ENCODE data around the gene ROGDI. TPM values are rescaled to one million over a fixed set of nuclear protein-coding genes. Genes with fewer than 3 reads are reported as not detected.

Gene ROGDI, protein sequence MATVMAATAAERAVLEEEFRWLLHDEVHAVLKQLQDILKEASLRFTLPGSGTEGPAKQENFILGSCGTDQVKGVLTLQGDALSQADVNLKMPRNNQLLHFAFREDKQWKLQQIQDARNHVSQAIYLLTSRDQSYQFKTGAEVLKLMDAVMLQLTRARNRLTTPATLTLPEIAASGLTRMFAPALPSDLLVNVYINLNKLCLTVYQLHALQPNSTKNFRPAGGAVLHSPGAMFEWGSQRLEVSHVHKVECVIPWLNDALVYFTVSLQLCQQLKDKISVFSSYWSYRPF
- 21.1 and 46.6 TPM in 2 replicates for total RNA-seq
- polyA plus RNA-seq (2012): 32.4 TPM

DNA sequence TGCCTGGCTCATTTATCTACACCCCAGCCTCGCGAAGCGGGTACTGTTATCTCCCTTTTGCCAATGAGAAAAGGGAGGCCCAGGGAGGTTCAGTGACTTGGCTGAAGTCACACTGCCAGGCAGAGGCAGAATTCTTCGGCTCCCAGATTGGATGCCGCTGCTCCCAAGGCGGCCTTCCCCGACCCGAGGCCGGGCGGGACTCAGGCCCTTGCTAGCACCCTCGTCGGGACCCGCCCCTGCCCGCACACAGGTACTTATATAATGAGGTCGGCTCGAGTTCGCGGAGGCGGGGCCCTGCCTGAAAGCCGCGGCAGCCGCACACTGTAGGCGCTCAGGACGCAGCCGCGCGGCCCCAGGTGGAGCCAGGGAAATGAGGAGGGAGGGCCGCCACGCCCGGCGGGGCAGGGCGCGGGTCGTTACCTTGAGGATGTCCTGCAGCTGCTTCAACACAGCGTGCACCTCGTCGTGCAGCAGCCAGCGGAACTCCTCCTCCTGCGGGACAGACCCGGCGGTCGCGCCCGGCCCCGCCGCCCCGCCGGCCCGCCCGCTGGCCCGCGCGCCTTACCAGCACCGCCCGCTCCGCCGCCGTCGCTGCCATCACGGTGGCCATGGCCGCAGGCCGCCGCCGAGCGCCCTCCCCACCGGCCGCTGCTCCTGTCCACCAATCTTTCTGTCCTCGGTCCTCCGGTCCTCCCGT is at the start of gene ROGDI:
Gene ROGDI, minus strand, starts transcription at position 672 of the 697 bp plus-strand sequence. Its CDS starts 62 bp downstream, at position 610.
- peak; percentile 32 for DNase-seq (ENCODE audit: low read depth)

DNA sequence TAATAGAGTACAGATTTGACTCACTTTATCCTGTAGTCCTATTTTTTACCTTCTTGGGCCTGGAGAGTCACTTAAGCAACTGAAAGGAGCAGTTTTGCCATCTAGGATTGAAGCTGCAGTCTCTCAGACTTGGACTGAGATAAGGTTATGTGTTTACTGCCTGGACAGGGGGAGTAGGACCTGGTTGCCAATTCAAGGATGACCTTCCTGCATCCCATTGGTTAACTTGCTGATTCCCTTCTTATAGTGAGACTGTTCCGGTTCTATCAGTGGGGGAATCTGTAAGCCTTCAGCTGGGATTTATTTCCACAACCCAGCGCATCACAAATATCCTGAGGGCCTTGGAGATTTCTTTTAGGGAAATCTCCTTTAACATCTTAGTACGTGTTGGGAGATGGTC is 47.8 kb upstream of the ROGDI start:
- no peak for DNase-seq (ENCODE audit: low read depth)

DNA sequence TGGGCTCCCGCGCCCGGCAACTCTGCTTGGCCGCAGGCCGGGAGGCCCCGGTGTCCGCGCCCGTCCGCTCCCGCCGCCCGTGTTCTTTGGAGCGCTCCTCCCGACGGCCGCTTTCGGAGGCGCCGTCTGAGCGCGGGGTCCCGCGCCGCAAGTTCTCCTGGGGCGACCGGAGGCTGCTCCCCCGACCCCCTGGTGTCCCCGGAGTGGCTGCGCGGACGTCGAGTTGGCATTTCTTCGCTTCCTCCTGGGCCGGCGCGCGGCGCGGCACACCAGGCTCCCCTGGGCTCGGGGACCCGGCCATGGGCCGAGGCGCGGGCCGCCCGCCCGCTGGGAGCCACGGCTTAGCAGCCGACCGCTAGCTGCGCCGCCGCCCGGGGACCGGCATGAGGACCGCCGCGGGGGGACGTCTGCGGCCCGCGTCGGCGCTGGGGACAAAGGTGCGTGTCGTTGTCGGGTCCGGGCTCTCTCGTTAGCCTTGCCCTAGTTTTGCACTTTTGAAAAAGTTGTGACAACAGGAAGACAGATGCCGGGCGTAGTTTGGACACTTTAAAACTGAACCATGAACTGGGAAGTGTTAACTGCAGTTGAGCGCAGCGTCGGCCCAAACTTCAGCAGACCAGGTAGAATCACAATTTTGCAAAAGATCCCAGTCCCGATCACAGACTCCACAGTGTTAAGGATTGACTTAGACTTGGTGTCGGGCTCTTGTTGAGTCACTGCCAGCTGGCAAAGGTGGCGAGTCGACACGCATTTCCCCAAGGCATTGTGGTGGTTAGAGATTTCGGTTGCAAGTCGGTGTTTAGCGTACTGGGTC is 45.5 kb upstream of the ROGDI start:
- peak; percentile 73 for DNase-seq (ENCODE audit: low read depth)

DNA sequence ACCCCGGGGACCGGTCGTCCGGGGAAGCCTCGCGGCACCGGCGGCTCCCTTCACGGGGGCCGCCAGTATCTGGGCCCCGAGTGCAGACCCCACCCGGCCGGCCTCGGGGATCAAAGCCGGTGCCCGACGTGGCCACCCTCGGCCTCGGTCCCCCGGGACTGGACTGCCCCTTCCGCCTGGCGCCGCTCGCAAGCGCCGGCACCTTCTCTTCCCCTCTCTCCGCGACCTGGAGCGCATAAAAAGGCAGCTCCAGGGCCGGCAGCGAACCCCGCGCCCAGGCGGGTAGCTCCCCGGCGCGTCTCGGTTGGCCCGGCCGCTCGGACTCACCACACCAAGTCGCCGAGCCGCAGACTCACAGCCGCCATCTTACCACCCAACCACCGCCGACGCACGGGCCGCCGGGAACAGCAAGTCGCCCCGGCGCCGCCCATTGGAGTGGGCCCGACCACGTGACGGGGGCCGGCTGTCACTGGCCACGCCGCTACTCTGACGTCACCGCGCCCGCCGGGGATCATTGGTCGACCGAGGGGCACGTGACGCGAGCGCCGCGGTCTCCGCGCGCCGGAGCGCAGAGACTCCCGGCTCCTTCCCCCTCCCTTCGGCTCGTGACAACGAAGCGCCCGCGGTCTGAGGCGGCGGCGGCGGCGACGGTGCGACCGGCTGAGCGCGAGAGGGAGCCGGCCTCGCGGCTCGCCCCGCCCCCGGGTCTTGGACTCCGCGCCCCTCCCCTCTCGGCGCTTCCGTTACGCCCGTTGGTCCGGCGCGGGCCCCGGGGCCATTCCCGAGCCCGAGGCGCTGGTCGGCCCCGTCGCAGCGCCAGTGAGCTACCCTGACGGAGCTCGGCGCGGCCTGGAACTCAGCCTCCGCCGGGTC is 44.7 kb upstream of the ROGDI start, which contains the start of the genes GLYR1 and UBN1:
Gene GLYR1, minus strand, starts transcription at position 388 of the 873 bp plus-strand sequence. Its CDS starts 23 bp downstream, at position 365.
Gene UBN1, plus strand, starts transcription at position 581 of the 873 bp plus-strand sequence. CDS start 5,437 bp downstream, outside the sequence.
- peak; percentile 98 for DNase-seq (ENCODE audit: low read depth)

DNA sequence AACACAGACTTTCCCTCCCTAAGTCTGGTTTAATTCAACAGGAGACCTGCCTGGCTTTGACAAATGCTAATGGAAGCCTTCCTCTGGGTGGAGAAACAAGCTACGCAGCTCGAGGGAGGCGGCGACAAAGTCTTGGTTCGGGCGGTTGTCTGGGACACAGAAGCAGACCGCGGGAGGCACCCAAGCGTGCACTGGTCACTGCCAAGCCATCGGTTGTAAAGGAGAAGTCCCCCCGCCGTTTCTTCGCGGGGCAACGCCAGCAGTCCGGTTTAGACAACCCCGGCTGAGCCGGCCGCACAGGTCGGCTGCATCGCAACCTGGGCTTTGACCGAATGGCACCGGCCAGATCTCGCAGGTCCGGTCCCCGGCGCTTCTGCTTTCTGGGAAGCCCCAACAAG is 44.1 kb upstream of the ROGDI start:
- DNase-seq (ENCODE audit: low read depth): peak; percentile 64

DNA sequence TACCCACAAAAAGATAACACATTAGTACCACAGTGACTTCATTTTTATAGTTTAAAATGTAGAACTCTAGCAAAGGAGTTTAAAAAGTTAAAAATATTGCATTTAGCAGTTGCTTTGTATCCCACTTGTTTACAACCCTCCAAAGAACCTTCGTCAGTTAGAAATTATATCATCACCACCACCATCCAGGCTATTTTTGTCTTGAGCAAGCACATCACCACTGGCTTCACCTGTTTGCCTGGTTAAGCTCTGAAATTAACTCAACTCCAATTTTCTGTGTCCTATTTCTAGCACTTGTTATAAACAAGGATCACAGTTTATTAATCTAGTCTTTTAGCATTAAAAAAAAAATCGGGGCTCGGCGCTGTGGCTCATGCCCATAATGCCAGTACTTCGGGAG is 38.6 kb upstream of the ROGDI start:
- DNase-seq (ENCODE audit: low read depth): peak; percentile 63

DNA sequence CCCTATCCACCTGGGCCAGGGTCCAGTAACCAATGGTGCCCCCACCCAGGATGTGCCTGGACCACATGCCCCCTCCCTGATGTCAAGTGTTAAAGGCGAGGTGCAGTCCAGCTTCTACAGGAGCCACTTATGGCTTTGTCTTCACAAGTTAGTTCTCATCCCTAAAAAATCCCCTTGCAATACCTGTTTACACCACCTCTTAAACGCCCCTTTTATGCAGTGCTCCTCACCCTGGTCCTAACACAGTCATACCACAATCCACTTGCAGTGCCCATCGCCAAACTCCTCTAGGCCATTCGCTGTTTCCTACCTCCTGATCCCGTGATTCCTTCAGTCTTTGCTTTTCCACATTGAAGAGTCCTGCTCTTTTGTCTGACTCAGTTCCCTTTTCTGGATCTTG is 37.5 kb upstream of the ROGDI start:
- no peak for DNase-seq (ENCODE audit: low read depth)

DNA sequence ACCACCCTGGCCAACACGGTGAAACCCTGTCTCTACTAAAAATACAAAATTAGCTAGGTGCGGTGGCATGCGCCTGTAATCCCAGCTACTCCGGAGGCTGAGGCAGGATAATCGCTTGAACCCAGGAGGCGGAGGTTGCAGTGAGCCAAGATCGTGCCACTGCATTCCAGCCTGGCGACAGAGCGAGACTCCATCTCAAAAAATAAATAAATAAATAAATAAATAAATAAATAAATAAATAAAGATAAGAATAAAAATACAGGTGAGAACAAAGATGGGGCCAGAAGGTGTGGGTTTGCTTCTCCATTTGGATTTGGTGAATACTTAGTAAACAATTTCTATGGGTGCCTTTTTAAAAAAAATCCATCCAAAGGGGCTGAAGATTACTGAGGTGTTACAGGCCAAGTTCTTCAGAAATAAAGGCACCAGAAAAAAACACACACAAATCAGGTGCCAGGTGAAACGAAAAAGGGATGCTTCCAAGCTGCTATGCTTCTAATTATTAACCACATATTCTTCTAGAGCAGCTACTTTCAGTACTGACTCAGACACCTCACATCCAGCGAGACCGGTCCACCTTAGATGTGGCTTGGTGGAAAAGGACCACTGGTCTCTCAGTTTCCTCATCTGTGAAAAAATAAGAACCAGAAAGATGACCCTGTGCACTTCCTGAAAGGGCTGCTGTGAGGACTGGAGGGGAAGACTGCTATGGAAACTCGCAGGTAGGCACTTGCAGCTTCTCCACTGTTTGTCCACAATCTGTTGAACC is 35.5 kb upstream of the ROGDI start:
- no peak for DNase-seq (ENCODE audit: low read depth)

DNA sequence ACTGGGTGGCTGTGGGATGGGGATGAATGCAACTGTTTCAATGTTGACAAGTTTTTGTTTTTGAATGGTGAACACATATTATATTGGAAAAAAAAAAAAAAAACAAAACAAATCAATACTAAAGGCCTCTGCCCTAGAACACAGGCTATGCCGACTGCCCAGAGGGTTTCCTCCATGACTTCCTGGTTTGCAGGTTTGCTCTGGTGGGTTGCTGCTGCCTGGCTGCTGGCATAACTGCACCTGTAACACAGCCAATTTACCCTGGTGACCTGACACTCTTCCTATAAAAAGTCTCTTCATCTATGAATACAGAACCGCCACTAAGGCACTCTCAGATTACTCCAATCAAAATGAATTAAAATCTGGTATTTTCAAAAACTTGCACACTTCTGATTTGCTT is 34.3 kb upstream of the ROGDI start:
- DNase-seq (ENCODE audit: low read depth): no peak

DNA sequence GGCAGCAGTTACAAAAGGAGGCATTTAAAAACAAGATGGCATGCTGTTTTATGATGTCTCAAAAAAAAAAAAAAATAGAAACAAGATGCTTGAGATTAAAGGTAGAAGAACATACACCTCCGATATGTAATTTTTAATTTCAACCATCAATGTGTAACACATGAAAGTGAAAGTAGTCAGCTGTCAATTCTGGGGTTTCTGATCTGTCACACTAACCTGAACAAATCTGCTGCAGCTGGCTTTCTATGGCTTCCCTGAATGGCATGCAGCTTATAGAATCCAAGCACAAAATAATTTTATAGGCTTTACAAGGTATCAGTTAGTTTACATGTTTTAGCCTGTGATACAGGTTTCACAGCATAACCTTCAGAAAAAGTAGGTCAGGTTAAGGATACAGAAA is 31.2 kb upstream of the ROGDI start:
- no peak for DNase-seq (ENCODE audit: low read depth)

DNA sequence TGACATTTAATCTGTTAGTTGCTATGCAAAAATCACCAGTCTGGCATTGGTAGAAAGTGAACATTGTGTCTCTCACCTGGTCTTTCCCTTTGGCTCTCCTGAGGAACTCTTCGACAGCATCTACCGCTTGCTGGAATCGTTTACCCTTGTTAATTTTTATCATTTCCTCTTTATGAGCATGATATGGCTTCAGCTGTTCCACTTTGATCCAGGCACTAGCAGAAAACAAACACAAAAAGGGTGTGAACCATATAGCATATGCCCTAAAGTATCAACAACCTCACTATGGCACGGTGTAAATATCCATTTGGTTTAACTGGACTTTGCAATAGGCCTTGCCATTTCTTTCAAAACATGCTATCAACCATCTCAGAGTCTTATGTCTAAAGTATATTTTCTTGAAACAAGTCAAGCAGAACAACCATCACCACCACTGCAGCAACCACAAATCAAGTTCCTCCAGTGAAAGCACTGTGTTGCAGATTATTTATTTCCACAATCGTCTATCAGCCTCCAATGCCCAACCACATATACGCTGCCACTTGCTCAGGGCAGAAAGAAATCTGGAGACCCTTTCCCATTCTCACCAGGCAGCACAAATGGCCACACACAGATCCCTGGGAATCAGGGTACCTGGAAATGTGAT is 30.4 kb upstream of the ROGDI start:
- DNase-seq (ENCODE audit: low read depth): no peak

DNA sequence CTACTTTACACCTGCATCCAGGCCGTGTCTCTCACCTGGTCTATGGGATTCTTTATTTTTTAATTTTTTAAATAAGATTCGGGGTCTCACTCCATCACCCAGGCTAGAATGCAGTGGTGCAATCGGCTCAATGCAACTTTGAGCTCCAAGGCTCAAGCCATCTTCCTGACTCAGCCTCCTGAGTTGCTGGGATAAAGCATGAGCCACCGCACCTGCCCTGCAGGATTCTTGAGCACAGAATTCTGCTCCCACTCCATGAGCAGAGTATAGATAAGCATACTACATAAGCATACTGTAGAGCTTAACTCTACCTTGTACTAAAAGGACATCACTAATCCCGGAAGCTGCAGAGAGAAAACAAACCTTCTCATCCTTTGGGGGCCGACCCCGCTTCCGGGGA is 29.2 kb upstream of the ROGDI start:
- DNase-seq (ENCODE audit: low read depth): no peak

DNA sequence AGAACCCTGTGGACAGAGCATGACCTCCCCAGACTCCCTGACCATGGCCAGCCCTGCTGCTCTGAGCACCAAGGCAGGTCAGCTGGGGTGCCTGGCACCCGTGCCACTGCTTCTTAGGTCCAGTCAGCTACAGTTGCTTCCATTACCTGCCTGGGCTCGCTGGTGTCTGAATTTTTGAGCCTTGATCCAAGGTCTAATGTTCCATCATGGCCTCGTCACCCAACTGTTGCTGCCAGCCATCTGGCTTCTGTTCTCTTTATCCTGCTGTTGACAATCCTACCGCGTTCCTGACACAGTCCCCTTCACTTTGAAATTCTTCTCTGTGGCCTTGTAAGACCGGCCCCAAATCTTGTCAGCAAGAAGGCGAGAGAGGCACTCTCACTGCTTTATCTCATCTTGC is 28.0 kb upstream of the ROGDI start:
- no peak for DNase-seq (ENCODE audit: low read depth)

DNA sequence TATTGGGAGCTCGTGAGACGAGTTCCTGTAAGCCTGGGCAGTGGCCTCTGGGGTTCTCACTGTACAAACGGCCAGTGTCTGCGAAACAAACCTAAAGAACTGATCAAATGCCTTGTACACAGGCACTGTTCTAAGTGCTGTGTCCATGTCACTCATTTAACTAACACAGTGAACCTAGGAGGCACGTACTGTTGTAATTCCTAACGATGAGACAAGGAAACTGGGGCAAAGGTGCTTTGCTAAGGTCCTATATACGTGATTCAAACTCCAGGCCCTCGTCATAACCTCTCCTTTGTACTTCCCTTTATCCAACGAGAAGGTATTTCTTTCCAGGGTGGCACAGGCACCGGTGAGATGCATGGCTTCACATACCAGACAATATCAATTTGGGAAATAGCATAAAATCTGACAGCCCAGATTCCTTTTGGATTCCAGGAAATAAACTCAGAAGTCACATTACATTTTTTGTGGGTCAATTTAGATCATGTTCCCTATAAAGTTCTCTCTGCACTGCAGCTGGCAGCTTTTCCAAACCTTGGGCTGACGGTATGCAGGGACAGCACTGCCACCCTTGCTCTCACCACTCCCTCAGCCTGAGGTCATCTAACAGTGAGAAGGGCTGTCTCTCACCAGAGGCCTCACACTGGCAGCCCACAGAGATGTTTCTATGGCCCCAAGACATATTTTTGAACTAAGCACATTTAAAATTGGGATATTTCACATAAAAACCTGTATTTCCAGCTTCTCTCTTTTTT is 26.3 kb upstream of the ROGDI start:
- DNase-seq (ENCODE audit: low read depth): peak; percentile 61

DNA sequence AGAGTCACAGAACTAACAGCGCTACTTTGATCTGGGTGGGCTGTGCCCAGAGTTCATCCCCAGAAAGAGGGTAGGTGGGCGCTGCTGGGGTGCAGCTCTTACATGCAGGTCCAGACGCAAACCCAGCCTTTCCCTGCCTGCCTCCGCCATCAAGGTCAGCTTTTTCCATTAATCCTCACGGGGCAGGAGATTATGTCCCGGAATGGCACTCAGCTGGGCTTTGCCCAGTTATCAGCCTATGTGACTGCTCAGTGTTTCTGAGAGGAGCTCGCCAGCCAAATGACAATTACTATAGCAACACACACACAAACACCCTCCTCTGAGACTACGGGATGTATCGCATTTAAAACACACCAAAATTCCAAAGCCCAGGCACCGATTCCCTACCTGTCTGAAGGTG is 24.5 kb upstream of the ROGDI start:
- no peak for DNase-seq (ENCODE audit: low read depth)

DNA sequence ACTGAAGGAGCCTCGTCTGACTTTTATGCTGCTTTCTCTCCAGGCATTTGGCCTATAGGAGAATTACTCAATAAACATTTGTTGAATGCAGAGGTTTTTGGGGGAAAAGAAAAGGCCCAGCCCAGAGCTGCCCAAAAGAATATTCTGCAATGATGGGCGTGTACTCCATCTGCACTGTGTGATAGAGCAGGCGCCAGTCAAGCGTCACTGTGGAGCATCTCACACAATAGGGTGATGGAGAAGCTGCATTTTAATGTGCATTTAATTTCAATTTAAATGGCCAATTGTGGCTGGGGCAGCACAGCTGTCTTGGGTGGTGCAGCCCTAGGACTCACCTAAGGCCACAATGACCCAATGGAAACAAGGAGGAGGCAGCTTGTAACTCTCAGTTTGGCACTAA is 24.1 kb upstream of the ROGDI start:
- no peak for DNase-seq (ENCODE audit: low read depth)

DNA sequence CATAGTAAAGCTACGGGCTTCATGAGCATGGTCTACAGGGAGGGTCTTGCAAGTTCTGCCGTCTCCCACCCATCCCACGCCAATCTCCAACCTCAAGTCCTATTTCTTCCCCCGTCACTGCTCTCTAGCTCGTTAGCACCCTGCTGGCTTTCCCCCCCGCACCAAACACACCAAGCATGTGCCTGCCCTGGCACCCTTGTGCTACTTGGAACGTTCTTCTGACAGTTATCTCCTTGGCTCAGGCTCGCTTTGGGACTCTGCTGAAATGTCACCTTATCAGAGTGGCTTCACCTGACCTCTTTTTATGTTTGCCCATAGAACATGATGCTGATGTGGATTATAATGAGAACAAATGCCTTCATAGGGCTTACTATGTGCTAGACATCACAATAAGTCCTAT is 22.8 kb upstream of the ROGDI start:
- no peak for DNase-seq (ENCODE audit: low read depth)

DNA sequence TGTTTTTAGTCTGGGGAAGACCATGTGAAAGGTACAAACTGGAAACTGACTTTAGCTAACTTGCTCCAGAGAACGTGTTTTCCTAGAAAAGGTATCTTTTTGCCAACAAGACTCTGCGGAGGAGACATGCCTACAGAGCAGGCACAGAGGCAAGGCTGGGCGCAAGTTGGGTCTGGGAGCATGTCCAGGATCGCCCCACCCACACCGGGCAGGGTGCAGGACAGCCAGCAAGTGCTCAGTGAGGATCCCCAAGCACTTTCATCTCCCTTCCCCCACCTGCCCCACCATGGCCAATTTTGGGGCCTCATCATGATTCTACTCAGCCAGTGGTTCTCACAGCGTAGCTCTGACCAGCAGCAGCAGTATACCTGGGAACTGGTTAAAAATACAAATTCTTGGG is 18.2 kb upstream of the ROGDI start:
- DNase-seq (ENCODE audit: low read depth): no peak

All from myocyte (in vitro differentiated cells).